T-cell (primary cell): ENCODE data around the gene PPIL6. TPM values are rescaled to one million over a fixed set of nuclear protein-coding genes. Genes with fewer than 3 reads are reported as not detected.
A peak's percentile ranks its signal among the peaks of the same experiment; 100 is the strongest.

Source experiments
- ATAC-seq, 4 experiments: fragments of 200-7000 bp in 3 of 4; fragments of 150-1000 bp in 1 of 4; cut with Tn5 transposase; replicated peaks in 1 of 4; 1 replicate in 3 of 4; 2 replicates in 1 of 4; pipeline ENCODE4 v1.10.0; 2021; ENCODE audit warnings: moderate library complexity in 3 of 4, mild to moderate bottlenecking in 2 of 4, moderate number of reproducible peaks in 1 of 4
- CTCF ChIA-PET, 2 donors: fragments of 300-600 bp; sonication (Branson Sonifier 250); formaldehyde crosslinking; loops; one replicate each; lab custom pipeline; 2022; ENCODE audit warnings: antibody characterized with exemption in 2 of 2; lab: Charles Lee
- POLR2A ChIA-PET, 2 donors: fragments of 300-600 bp; sonication (Branson Sonifier 250); formaldehyde crosslinking; loops; one replicate each; lab custom pipeline; 2022; ENCODE audit warnings: antibody characterized with exemption in 2 of 2; lab: Charles Lee
- DNase-seq, 35 experiments: peaks; one replicate each; pipeline versions ENCODE4 v3.0.0 to v3.0.0-alpha.2; 2013 to 2023
- H3K27ac ChIP-seq: one replicate; pipeline ENCODE4 v1.5.1; 2013; ENCODE audit warnings: low read length
- H3K27me3 ChIP-seq, 2 experiments: replicated peaks in 1 of 2; 1 replicate in 1 of 2; 2 replicates in 1 of 2; pipeline versions ENCODE4 v1.6.1 to v1.7.0; 2013; ENCODE audit warnings: low read length in 1 of 2, mixed read lengths in 1 of 2; ENCODE audit not compliant: control insufficient read depth in 2 of 2, insufficient read depth in 2 of 2; ENCODE audit errors: extremely low read depth in 1 of 2
- H3K36me3 ChIP-seq, 2 donors: 1 replicate in 1 of 2; 2 replicates in 1 of 2; pipeline versions ENCODE4 v1.6.1 to v1.7.0; 2013; ENCODE audit warnings: low read length in 1 of 2; ENCODE audit not compliant: control insufficient read depth in 2 of 2, insufficient read depth in 1 of 2; ENCODE audit errors: extremely low read depth in 1 of 2
- H3K4me1 ChIP-seq, 2 experiments: 1 replicate in 1 of 2; 2 replicates in 1 of 2; pipeline versions ENCODE4 v1.6.1 to v1.7.0; 2013; ENCODE audit warnings: low read length in 2 of 2, mixed read lengths in 1 of 2; ENCODE audit not compliant: insufficient read depth in 2 of 2, control insufficient read depth in 1 of 2; ENCODE audit errors: extremely low read depth in 1 of 2
- H3K4me3 ChIP-seq, 2 donors: 1 replicate in 1 of 2; 2 replicates in 1 of 2; pipeline versions ENCODE4 v1.5.1 to v1.7.0; 2013; ENCODE audit warnings: mild to moderate bottlenecking in 2 of 2, low read length in 1 of 2, moderate library complexity in 1 of 2; ENCODE audit not compliant: control insufficient read depth in 1 of 2; ENCODE audit errors: extremely low read depth in 1 of 2
- H3K9me3 ChIP-seq: 2 replicates; pipeline ENCODE4 v1.7.0; 2013
- H3K27ac Mint-ChIP-seq, 2 donors: one replicate each; pipeline ENCODE4 v1.8.0; 2020 to 2021; ENCODE audit warnings: mild to moderate bottlenecking in 2 of 2, mixed read lengths in 2 of 2
- H3K27me3 Mint-ChIP-seq, 2 donors: one replicate each; pipeline ENCODE4 v1.8.0; 2021 to 2022; ENCODE audit warnings: mixed read lengths in 2 of 2
- H3K36me3 Mint-ChIP-seq: one replicate; pipeline ENCODE4 v1.8.0; 2021; ENCODE audit warnings: mixed read lengths
- H3K4me1 Mint-ChIP-seq, 3 donors: one replicate each; pipeline ENCODE4 v1.8.0; 2020 to 2022; ENCODE audit warnings: mixed read lengths in 3 of 3, mild to moderate bottlenecking in 1 of 3
- H3K4me3 Mint-ChIP-seq, 3 donors: one replicate each; pipeline ENCODE4 v1.8.0; 2020 to 2022; ENCODE audit warnings: mild to moderate bottlenecking in 3 of 3, mixed read lengths in 3 of 3, moderate library complexity in 3 of 3
- H3K9me3 Mint-ChIP-seq, 3 donors: one replicate each; pipeline ENCODE4 v1.8.0; 2020 to 2022; ENCODE audit warnings: mixed read lengths in 3 of 3
- whole genome bisulfite sequencing: methylation state at CpG from one replicate; pipeline ENCODE4 v1.1.5; 2013; ENCODE audit warnings: missing lambda C conversion rate; ENCODE audit not compliant: insufficient coverage; 5-methylcytosine and 5-hydroxymethylcytosine counted together
- total RNA-seq, 35 experiments: library from RNA in 6 of 35; stranded (reverse) in 6 of 35; fragments of 120-200 nt in 1 of 35; gene quantifications; one replicate each; pipeline versions ENCODE4 v1.2.1 to v1.2.4 and lab custom pipeline; 2013 to 2026

PPIL6 gene
- total RNA-seq, 5 donors from 2014 or later (not counting 1 experiment from before 2014, with no cell fraction given), result 0.07 to 1.5 (median 0.38) TPM

GRCh38 chr6:109348226-109348625, 92.2 kb downstream of the PPIL6 start:
- CTCF ChIA-PET, result no interaction called here
- H3K27ac Mint-ChIP-seq, result peak overlapping the region in 1 of 2 donors; percentile 66
- 100% methylated on average over 3 of the region's 8 CpGs for WGBS
- Histone ChIP-seq H3K27me3 (no peaks in the 10 kb centered on the region), H3K27ac (no peak overlapping the region), H3K9me3 (no peaks in the 10 kb centered on the region), H3K4me1 (no peaks in the 10 kb centered on the region), H3K36me3 (no peaks in the 10 kb centered on the region), H3K4me3 (no peak overlapping the region)
- no peaks in the 10 kb centered on the region for H3K27me3 Mint-ChIP-seq
- ATAC-seq (no peak), DNase-seq (no peak)
- no peaks in the 10 kb centered on the region for H3K9me3 Mint-ChIP-seq
- POLR2A ChIA-PET, result no interaction called here
- H3K4me1 Mint-ChIP-seq, result peaks cover 4 to 8% (median 6%) of the 10 kb centered on the region in 3 donors
- peaks cover 26% of the 10 kb centered on the region for H3K36me3 Mint-ChIP-seq
- H3K4me3 Mint-ChIP-seq, result no peak overlapping the region

- no peaks in the 10 kb centered on the region for H3K27me3 Mint-ChIP-seq
- H3K27ac Mint-ChIP-seq, result peak overlapping the region in 1 of 2 donors; percentile 66
- Histone ChIP-seq H3K9me3 (no peaks in the 10 kb centered on the region), H3K4me3 (no peak overlapping the region), H3K27me3 (no peaks in the 10 kb centered on the region), H3K36me3 (no peaks in the 10 kb centered on the region), H3K27ac (no peak overlapping the region), H3K4me1 (no peaks in the 10 kb centered on the region)
- 100% methylated on average over 2 of the region's 3 CpGs for WGBS
- H3K4me3 Mint-ChIP-seq, result no peak overlapping the region
- peaks cover 0 to 6% (median 6%) of the 10 kb centered on the region in 3 donors for H3K4me1 Mint-ChIP-seq
- H3K9me3 Mint-ChIP-seq, result no peaks in the 10 kb centered on the region
- DNase-seq (no peak), ATAC-seq (no peak)
- H3K36me3 Mint-ChIP-seq, result peaks cover 21% of the 10 kb centered on the region
- ChIA-PET CTCF (no interaction called here), POLR2A (no interaction called here)
Measured at GRCh38 chr6:109347779-109348178, 92.6 kb downstream of the PPIL6 start.

GRCh38 chr6:109345986-109346385, 94.4 kb downstream of the PPIL6 start:
- Mint-ChIP-seq H3K27me3 (no peaks in the 10 kb centered on the region), H3K27ac (no peak overlapping the region), H3K9me3 (no peaks in the 10 kb centered on the region), H3K36me3 (peaks cover 14% of the 10 kb centered on the region), H3K4me1 (no peaks in the 10 kb centered on the region), H3K4me3 (no peak overlapping the region)
- ATAC-seq, result no peak
- no peaks in the 10 kb centered on the region for H3K9me3 ChIP-seq
- H3K4me1 ChIP-seq, result no peaks in the 10 kb centered on the region
- DNase-seq, result no peak
- CTCF ChIA-PET, result no interaction called here
- no peak overlapping the region for H3K27ac ChIP-seq
- H3K27me3 ChIP-seq, result no peaks in the 10 kb centered on the region
- POLR2A ChIA-PET, result no interaction called here
- H3K36me3 ChIP-seq, result no peaks in the 10 kb centered on the region
- no peak overlapping the region for H3K4me3 ChIP-seq
- WGBS, result 67% methylated on average over 1 of the region's 4 CpGs

- Mint-ChIP-seq H3K27ac (no peak overlapping the region), H3K36me3 (peaks cover 10% of the 10 kb centered on the region), H3K27me3 (no peaks in the 10 kb centered on the region), H3K9me3 (no peaks in the 10 kb centered on the region), H3K4me3 (no peak overlapping the region), H3K4me1 (peaks cover 0 to 1% (median 0%) of the 10 kb centered on the region in 3 donors)
- ATAC-seq (no peak), DNase-seq (no peak)
- no peaks in the 10 kb centered on the region for H3K4me1 ChIP-seq
- POLR2A ChIA-PET, result no interaction called here
- H3K27ac ChIP-seq, result no peak overlapping the region
- H3K27me3 ChIP-seq, result no peaks in the 10 kb centered on the region
- CTCF ChIA-PET, result interaction anchor here in 1 of 2 donors (0.6 kb wide), 1 partner anchor 130 kb away, joined by 3 read pairs; no protein-coding TSS in a partner anchor
- H3K4me3 ChIP-seq, result no peak overlapping the region
- H3K36me3 ChIP-seq, result no peaks in the 10 kb centered on the region
- H3K9me3 ChIP-seq, result no peaks in the 10 kb centered on the region
- WGBS, result 100% methylated on average over 2 of the region's 2 CpGs
Measured at GRCh38 chr6:109344226-109344625, 96.2 kb downstream of the PPIL6 start.

GRCh38 chr6:109343518-109343917, 96.9 kb downstream of the PPIL6 start:
- Mint-ChIP-seq H3K27ac (no peak overlapping the region), H3K9me3 (no peaks in the 10 kb centered on the region), H3K4me3 (no peak overlapping the region), H3K27me3 (no peaks in the 10 kb centered on the region), H3K36me3 (peaks cover 11% of the 10 kb centered on the region), H3K4me1 (peaks cover 0 to 1% (median 0%) of the 10 kb centered on the region in 3 donors)
- CTCF ChIA-PET, result no interaction called here
- WGBS, result 98% methylated on average over 4 of the region's 7 CpGs
- Histone ChIP-seq H3K27me3 (no peaks in the 10 kb centered on the region), H3K4me3 (no peak overlapping the region), H3K36me3 (no peaks in the 10 kb centered on the region), H3K9me3 (no peaks in the 10 kb centered on the region), H3K27ac (no peak overlapping the region), H3K4me1 (no peaks in the 10 kb centered on the region)
- ATAC-seq (no peak), DNase-seq (no peak)
- POLR2A ChIA-PET, result no interaction called here

- Mint-ChIP-seq H3K9me3 (no peaks in the 10 kb centered on the region), H3K27me3 (no peaks in the 10 kb centered on the region), H3K27ac (no peak overlapping the region), H3K4me3 (no peak overlapping the region), H3K4me1 (peaks cover 0 to 1% (median 0%) of the 10 kb centered on the region in 3 donors), H3K36me3 (peaks cover 14% of the 10 kb centered on the region)
- H3K4me3 ChIP-seq, result no peak overlapping the region
- no peaks in the 10 kb centered on the region for H3K9me3 ChIP-seq
- WGBS, result 88% methylated on average over 1 of the region's 6 CpGs
- no peaks in the 10 kb centered on the region for H3K27me3 ChIP-seq
- CTCF ChIA-PET, result no interaction called here
- POLR2A ChIA-PET, result no interaction called here
- no peaks in the 10 kb centered on the region for H3K36me3 ChIP-seq
- H3K4me1 ChIP-seq, result no peaks in the 10 kb centered on the region
- no peak overlapping the region for H3K27ac ChIP-seq
- ATAC-seq, result no peak
- no peak for DNase-seq
Measured at GRCh38 chr6:109342911-109343310, 97.5 kb downstream of the PPIL6 start.

- Mint-ChIP-seq H3K4me1 (peaks cover 0 to 1% (median 0%) of the 10 kb centered on the region in 3 donors), H3K4me3 (no peak overlapping the region), H3K9me3 (no peaks in the 10 kb centered on the region), H3K27ac (no peak overlapping the region), H3K36me3 (peaks cover 14% of the 10 kb centered on the region), H3K27me3 (no peaks in the 10 kb centered on the region)
- no peak for ATAC-seq
- ChIA-PET POLR2A (no interaction called here), CTCF (no interaction called here)
- Histone ChIP-seq H3K9me3 (no peaks in the 10 kb centered on the region), H3K27ac (no peak overlapping the region), H3K4me1 (no peaks in the 10 kb centered on the region), H3K36me3 (no peaks in the 10 kb centered on the region), H3K27me3 (no peaks in the 10 kb centered on the region), H3K4me3 (no peak overlapping the region)
- no peak for DNase-seq
- 93% methylated on average over 2 of the region's 5 CpGs for WGBS
Measured at GRCh38 chr6:109342506-109342905, 97.9 kb downstream of the PPIL6 start.
